GM21529 (cell line): ENCODE results near the gene ELFN1.

Experiments
- ATAC-seq: cut with Tn5 transposase; IDR thresholded peaks from one replicate; pipeline ENCODE4 v1.9.1; 2021; ENCODE audit not compliant: unreplicated experiment

ELFN1 gene

GRCh38 chr7:1663223-1663622, 6.9 kb upstream of the ELFN1 start:
- ATAC-seq: no peak

GRCh38 chr7:1663857-1664651, 6.0 kb upstream of the ELFN1 start:
- no peak for ATAC-seq

DNA sequence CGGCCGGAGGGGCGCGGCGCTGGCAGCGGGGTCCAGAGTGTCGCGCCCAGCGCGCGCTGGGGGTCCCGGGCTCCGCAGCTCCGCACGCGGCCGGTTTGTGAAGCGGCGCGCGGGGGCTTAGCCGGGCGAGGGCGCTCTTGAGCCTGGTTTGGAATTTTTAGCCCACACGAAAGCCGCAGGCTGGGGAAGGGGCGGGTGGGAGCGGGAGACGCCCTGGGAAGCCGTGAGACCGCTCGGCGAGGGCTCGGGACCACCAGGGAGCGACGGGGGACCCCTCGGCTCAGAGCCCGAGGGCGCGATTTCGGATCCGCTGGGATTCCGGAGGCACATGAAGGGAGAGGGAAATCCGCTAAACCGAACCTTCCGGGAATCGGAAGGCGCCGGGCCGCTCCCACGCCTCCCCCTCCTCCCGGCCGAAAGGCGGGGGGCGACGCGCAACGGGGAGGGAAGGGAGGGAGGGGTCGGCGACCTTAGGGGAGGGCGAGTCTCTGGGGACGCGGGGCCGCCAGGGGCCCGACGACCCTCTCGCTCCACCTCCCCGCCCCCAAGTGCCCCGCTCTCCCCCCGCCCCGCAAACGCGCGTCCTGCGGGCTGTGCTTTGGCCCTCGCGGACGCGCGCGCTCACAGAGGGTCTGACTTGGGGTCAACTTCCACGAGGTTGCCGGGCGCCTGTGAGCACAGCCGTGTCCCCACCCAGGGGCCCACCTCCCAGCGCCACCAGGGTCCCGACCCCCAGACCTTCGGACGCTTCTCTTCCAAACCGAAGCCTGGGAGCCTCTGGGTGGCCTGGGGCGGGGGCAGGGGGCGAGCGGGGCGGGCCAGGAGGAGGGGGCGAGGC, 5.1 kb upstream of the ELFN1 start:
- no peak for ATAC-seq

DNA sequence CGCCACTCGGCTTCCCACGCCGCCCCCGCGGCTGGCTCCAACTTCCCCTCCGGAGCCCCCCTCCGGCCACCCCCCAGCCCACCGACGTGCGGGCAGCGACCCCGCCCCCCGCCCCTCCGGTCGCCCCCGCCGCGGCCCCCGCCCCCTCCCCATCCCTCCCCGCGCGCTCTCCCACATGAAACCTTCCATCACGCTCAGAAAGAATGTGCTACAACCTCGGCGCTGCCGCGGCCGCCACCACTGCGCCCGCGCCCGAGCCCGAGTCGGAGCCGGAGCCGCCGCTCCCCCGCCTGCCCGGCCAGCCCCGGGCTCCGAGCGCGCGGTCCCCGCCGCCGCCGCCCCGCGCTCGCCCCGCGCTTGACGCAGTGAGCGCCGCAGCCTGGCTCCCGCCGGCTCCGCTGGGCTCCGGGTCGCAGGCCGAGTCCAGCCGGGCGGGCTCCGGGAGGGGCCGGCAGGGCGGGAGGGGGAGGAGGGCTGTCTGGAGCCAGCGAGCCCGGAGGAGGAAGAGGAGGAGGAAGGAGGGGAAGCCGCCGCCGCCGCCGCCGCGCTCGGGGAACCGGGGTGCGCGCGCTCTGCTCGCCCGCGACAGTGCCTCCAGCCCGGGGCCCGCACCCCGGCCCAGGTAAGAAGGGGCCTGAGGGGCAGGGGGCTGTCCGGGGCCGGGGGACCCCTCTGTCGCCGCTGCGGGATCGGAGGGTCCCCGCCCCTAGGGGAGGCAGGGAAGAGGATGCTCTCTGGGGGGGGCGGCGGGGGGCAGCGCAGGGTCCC, 4.3 kb upstream of the ELFN1 start:
- no peak for ATAC-seq

GRCh38 chr7:1666317-1666822, 3.7 kb upstream of the ELFN1 start:
- ATAC-seq: no peak

DNA sequence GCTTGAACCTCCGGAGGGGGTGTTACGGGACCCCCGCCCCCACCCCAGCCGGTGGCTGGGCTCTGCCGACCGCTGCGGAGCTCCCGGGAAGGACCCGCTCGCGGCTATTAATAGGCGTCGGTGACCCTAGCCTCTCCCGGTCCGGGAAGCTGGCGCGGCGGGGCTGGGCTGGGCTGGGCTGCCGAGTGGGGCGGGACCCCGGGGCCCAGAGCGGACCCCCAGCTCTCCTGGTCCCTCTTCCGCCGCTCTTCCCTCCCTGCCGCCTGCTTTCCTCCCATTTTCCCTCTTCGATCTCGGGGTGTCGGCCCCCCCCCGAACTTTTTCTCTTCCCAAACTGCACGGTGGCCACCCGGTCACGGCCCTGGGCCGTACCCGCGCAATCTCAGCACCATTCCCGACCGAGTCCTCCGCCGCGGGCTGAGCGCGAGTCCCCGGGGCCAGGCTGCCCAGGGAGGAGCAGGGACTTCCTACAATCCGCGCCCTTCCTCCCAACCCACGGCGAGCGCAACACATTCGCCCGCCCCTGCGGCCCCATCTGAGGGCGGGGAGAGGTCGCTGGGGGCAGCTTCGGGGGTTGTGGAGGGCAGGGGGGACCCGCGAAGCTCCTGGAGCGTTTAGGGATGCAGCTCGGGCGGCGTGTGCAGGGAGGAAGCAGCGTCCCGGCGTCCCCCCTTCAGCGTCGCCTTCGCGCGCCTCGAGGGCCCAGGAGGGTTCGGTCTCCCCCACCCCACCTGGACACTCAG, 3.1 kb upstream of the ELFN1 start:
- no peak for ATAC-seq

- no peak for ATAC-seq
Observed at GRCh38 chr7:1667566-1668395, 2.3 kb upstream of the ELFN1 start.

- no peak for ATAC-seq
Observed at GRCh38 chr7:1668396-1669063, 1.5 kb upstream of the ELFN1 start.

DNA sequence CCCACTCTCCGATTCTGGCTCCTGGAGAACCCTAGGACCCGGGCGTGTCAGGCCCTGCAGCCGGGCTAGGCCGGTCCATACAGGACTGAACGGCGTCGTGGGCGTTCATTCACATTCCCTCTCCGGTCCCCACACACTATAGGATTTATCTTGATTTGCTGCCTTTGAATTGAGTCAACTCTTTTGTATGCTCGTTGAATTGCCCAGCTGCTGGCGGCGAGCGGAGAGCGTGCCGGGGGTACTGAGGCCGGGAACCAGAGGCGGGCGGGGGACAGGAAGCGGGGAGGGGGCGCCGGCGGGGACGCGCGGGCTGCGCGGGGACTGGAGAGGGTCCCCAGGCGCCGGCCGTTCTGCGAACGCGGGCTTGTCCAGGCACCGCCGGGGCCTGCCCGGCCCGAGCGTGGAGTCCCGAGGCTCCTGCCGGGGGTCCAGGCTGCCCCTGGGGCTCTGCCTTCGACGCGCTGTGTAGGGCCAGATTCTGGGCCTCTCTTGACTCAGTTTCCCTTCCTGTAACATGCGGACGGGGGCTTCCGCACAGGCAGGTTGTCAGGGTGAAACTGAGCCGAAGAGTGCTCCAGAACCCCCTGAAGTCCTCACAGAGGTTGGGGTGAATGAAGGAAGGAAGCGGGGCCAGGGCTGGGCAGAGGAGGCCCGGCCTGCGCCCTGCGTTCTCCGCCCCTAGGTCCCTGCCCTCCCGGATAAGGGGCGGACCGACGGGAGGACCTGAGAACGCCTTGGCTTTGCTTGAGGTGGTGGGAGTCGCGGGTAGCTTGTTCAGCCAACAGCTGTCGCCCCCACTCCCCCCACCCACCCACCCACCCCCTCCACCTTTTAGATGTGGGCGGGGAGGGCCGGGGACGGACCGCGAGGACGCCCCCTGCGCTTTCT, 769 bp upstream of the ELFN1 start:
- ATAC-seq: no peak

GRCh38 chr7:1670894-1671593, 967 bp downstream of the ELFN1 start:
- ATAC-seq: no peak

- ATAC-seq: no peak
Observed at GRCh38 chr7:1671594-1672451, 1.7 kb downstream of the ELFN1 start.

DNA sequence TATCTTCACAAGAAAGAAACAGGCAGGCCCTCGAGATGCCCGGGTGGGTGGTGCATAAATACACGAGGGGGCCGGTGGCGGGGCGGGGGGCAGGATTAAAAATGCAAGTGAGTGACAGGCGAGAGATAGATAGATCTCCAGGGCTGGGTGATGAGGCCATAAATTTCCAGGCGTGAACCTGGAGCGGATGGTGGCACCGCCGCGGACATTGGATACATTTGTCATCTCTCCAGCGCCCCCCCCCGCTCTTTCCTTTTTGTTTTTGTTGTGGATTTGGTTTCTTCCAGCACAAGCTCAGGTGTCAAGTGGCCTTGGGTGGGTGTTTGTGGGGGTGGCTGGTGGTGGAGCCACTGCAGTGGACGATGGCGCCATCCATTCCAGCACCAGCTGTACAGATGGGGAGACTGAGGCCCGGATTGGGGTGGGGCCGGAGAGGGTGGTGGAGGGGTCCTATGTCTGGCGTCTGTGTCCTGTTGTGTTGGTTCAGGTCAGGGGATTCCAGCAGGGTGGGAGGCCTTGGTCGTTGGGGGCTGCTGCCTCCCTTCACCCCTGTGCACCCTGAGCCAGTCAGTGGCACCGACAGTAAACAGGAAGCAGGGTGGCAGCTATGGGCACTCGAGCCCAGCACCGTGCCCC, 2.9 kb downstream of the ELFN1 start:
- no peak for ATAC-seq

- ATAC-seq: no peak
Observed at GRCh38 chr7:1673581-1674118, 3.6 kb downstream of the ELFN1 start.

- ATAC-seq: no peak
Observed at GRCh38 chr7:1674161-1675035, 4.3 kb downstream of the ELFN1 start.
